ENCODE data around the gene FOSL2. TPM values are rescaled to one million over a fixed set of nuclear protein-coding genes. Genes with fewer than 3 reads are reported as not detected.
A peak's percentile ranks its signal among the peaks of the same experiment; 100 is the strongest.

Gene FOSL2
- total RNA-seq, 6 experiments from 2014 or later: 90.1 to 128 (median 116) TPM

- Mint-ChIP-seq H3K4me1 (ENCODE audit: low read depth) (peaks cover 23% of the 10 kb centered on the region), H3K36me3 (ENCODE audit: low read depth) (peaks cover 14% of the 10 kb centered on the region), H3K27me3 (ENCODE audit: insufficient read depth) (peaks cover 2% of the 10 kb centered on the region), H3K9me3 (peaks cover 9% of the 10 kb centered on the region; the same call in 1 of the 2 replicates), H3K27ac (no peak overlapping the region), H3K4me3 (no peak overlapping the region)
- no peak for DNase-seq
- no peak for TF ChIP-seq CTCF (IDR thresholded peaks at IDR 0.05)
Observed at GRCh38 chr2:28462122-28462521, 69.5 kb downstream of the FOSL2 start.

GRCh38 chr2:28463211-28463816 lies 70.7 kb downstream of the FOSL2 start:
- H3K27ac Mint-ChIP-seq: no peak overlapping the region
- DNase-seq: no peak

GRCh38 chr2:28463893-28464292 lies 71.2 kb downstream of the FOSL2 start:
- H3K4me1 Mint-ChIP-seq (ENCODE audit: low read depth): peaks cover 23% of the 10 kb centered on the region
- peaks cover 9% of the 10 kb centered on the region; the same call in 1 of the 2 replicates for H3K9me3 Mint-ChIP-seq
- TF ChIP-seq CTCF (IDR thresholded peaks at IDR 0.05): no peak
- H3K27me3 Mint-ChIP-seq (ENCODE audit: insufficient read depth): peaks cover 5% of the 10 kb centered on the region
- no peak overlapping the region for H3K4me3 Mint-ChIP-seq
- DNase-seq: no peak
- peaks cover 14% of the 10 kb centered on the region for H3K36me3 Mint-ChIP-seq (ENCODE audit: low read depth)
- H3K27ac Mint-ChIP-seq: no peak overlapping the region

More at GRCh38 chr2:28463211-28463816, 70.7 kb downstream of the FOSL2 start:
- Mint-ChIP-seq H3K4me3 (no peak overlapping the region), H3K4me1 (ENCODE audit: low read depth) (peaks cover 23% of the 10 kb centered on the region), H3K27me3 (ENCODE audit: insufficient read depth) (peaks cover 2% of the 10 kb centered on the region), H3K36me3 (ENCODE audit: low read depth) (peaks cover 14% of the 10 kb centered on the region), H3K9me3 (peaks cover 9% of the 10 kb centered on the region; the same call in 1 of the 2 replicates)
- TF ChIP-seq CTCF (IDR thresholded peaks at IDR 0.05): no peak

- Mint-ChIP-seq H3K36me3 (ENCODE audit: low read depth) (peaks cover 14% of the 10 kb centered on the region), H3K4me1 (ENCODE audit: low read depth) (peaks cover 34% of the 10 kb centered on the region), H3K9me3 (peaks cover 9% of the 10 kb centered on the region; the same call in 1 of the 2 replicates), H3K27ac (0 out of 2 replicates have a peak overlapping the region, but pooled peaks have one; percentile 10), H3K27me3 (ENCODE audit: insufficient read depth) (peaks cover 8% of the 10 kb centered on the region), H3K4me3 (no peak overlapping the region)
- peak; percentile 36 for DNase-seq
- no peak for TF ChIP-seq CTCF (IDR thresholded peaks at IDR 0.05)
Observed at GRCh38 chr2:28465148-28465885, 72.7 kb downstream of the FOSL2 start.

Other genes starting within 250 kb of the FOSL2 start
- under 1 TPM; 0.36 to 0.95 (median 0.62) TPM for gene PLB1, start 103.2 kb downstream of the FOSL2 start, total RNA-seq (2021; fragmentation: NEBNext Ultra II Directional; extraction: Animal tissue kit (Norgen Biotek cat#: 25700))